Measurements from ENCODE around the gene IGSF11. TPM values are rescaled to one million over a fixed set of nuclear protein-coding genes. Genes with fewer than 3 reads are reported as not detected.
A peak's percentile ranks its signal among the peaks of the same experiment; 100 is the strongest.

IGSF11 gene
- total and polyA plus RNA-seq, 9 of the 15 experiments (the other 6 are each of a cell fraction or from before 2014, with no cell fraction given): 1.2 to 2.8 (median 1.7) TPM

DNA sequence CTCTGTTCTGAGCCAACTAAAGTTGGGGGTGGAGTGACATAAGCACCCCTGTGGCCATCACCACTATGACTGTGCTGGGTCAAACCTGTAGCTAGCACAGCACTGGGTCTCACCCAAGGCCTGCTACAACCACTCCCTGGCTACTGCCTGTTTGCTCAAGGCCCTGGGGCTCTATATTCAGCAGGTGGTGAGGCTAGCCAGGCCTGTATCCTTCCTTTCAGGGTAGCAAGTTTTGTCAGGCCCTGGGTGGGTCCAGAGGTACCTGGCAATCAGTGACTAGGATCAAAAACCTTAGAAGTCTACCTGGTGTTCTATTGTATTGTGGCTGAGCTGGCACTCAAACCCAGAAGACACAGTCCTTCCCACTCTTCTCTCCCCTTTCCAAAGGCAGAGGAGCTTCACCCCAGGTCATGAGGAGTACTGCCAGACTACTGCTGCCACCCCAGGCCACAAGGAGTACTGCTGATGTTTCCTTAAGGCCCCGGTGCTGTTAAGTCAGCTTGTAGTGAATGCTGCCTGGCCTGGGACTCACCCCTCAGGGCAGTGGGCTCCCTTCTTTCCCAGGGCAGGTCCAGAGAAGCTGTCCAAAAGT lies 170.8 kb downstream of the IGSF11 start (continued):
- TF ChIP-seq, protein P1, sequence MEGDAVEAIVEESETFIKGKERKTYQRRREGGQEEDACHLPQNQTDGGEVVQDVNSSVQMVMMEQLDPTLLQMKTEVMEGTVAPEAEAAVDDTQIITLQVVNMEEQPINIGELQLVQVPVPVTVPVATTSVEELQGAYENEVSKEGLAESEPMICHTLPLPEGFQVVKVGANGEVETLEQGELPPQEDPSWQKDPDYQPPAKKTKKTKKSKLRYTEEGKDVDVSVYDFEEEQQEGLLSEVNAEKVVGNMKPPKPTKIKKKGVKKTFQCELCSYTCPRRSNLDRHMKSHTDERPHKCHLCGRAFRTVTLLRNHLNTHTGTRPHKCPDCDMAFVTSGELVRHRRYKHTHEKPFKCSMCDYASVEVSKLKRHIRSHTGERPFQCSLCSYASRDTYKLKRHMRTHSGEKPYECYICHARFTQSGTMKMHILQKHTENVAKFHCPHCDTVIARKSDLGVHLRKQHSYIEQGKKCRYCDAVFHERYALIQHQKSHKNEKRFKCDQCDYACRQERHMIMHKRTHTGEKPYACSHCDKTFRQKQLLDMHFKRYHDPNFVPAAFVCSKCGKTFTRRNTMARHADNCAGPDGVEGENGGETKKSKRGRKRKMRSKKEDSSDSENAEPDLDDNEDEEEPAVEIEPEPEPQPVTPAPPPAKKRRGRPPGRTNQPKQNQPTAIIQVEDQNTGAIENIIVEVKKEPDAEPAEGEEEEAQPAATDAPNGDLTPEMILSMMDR (IDR thresholded peaks at IDR 0.05 in 2 of 3, conservative IDR thresholded peaks at IDR 0.05 in 1 of 3; ENCODE audit: insufficient read depth in 2 of 3, low read depth in 1 of 3, low read length in 3 of 3): peak in 2 of 3 experiments; percentile 20 to 26; a peak in 2 of 6 replicates
- TF ChIP-seq HMG20A (CRISPR knock-in tag; conservative IDR thresholded peaks at IDR 0.05): no peak

DNA sequence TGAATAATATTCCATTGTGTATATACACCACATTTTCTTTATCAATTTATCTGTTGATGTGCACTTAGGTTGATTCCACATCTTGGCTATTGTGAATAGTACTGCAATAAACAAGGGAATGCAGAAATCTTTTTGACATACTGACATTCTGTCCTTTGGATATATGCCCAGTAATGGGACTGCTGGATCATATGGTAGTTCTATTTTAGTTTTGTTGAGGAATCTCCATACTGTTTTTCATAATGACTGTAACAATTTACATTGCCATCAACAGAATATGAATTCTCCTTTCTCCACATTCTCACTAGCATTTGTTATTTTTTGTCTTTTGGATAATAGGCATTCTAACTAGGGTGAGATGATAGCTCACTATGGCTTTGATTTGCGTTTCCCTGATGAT lies 174.7 kb downstream of the IGSF11 start:
- no peak for TF ChIP-seq CBX8 (IDR thresholded peaks at IDR 0.05; ENCODE audit: borderline replicate concordance, extremely low read depth, low read depth, low read length, poor library complexity, severe bottlenecking)
- no peak for TF ChIP-seq PURB (CRISPR knock-in tag; IDR thresholded peaks at IDR 0.05; ENCODE audit: low read depth)
- TF ChIP-seq, protein P1 (IDR thresholded peaks at IDR 0.05 in 2 of 3, conservative IDR thresholded peaks at IDR 0.05 in 1 of 3; ENCODE audit: insufficient read depth in 2 of 3, low read depth in 1 of 3, low read length in 3 of 3): no peak
- Histone ChIP-seq H3K36me3 (ENCODE audit: control insufficient read depth, insufficient read depth, low read length) (no peaks in the 10 kb centered on the region), H3K4me1 (replicated peaks in 1 of 2; ENCODE audit: control insufficient read depth in 2 of 2, insufficient read depth in 2 of 2, low read length in 2 of 2) (no peaks in the 10 kb centered on the region), H3K79me2 (ENCODE audit: control insufficient read depth, insufficient read depth, low read length) (no peaks in the 10 kb centered on the region), H3K9me1 (ENCODE audit: control insufficient read depth, insufficient read depth, low read length) (no peaks in the 10 kb centered on the region), H3K27ac (ENCODE audit: extremely low read depth, low read depth, low read length) (no peak overlapping the region), H4K20me1 (replicated peaks; ENCODE audit: control insufficient read depth, insufficient read depth, low read length) (no peaks in the 10 kb centered on the region), H2AFZ (ENCODE audit: low read depth, low read length) (no peak overlapping the region), H3K27me3 (ENCODE audit: control insufficient read depth in 2 of 2, insufficient read depth in 2 of 2, low read length in 2 of 2) (no peaks in the 10 kb centered on the region), H3K4me3 (no peak overlapping the region), H3K4me2 (ENCODE audit: insufficient read depth, low read length) (no peak overlapping the region), H3K9ac (ENCODE audit: insufficient read depth in 1 of 2, low read depth in 2 of 2, low read length in 2 of 2) (no peak overlapping the region), H3K9me3 (replicated peaks; ENCODE audit: control insufficient read depth, insufficient read depth, low read depth, low read length) (no peaks in the 10 kb centered on the region)
- ATAC-seq (no peak), DNase-seq (ENCODE audit: extremely low read depth in 1 of 4, low spot score in 3 of 4) (no peak), FAIRE-seq (no peak)
- POLR2A ChIA-PET: no interaction called here
- CTCF ChIA-PET (ENCODE audit: low intra/inter-chr PET ratio): no interaction called here
- WGBS (ENCODE audit: insufficient coverage, low coverage, missing lambda C conversion rate): 0% methylated on average over 1 of the region's 1 CpG
- in situ Hi-C loops (cut with MboI): no loop called here
- BruUV-seq (replicated peaks): no TSS peak
- intact Hi-C loops (cut with micrococcal nuclease): no loop called here
